SK-N-SH (cell line): ENCODE results near the gene ATAD3B. TPM values are rescaled to one million over a fixed set of nuclear protein-coding genes. Genes with fewer than 3 reads are reported as not detected.

Source experiments
- CTCF ChIA-PET: fragments of 300-600, 350-600 bp; formaldehyde crosslinking; extraction: SDS; loops from one replicate; lab custom pipeline; 2021; lab: Yijun Ruan, JAX
- POLR2A ChIA-PET: fragments of 350-600 bp; sonication (Branson Sonifier 250); formaldehyde crosslinking; extraction: SDS; loops from one replicate; lab custom pipeline; 2020; ENCODE audit warnings: antibody characterized with exemption, inconsistent platforms; lab: Yijun Ruan, JAX
- DNase-seq: peaks from one replicate; pipeline ENCODE4 v3.0.0; 2012
- H2AFZ ChIP-seq: fragments of 200-600 bp; sonication (generic); 2 replicates; pipeline ENCODE4 v1.8.1; 2016; ENCODE audit warnings: antibody characterized with exemption, mild to moderate bottlenecking, low read depth
- H3F3A ChIP-seq: fragments of 200-600 bp; sonication (generic); replicated peaks from 2 replicates; pipeline ENCODE3; 2016; ENCODE audit warnings: antibody characterized with exemption, mild to moderate bottlenecking; ENCODE audit not compliant: insufficient read depth
- H3K27ac ChIP-seq, 2 experiments: fragments of 200-500 bp in 1 of 2; fragments of 200-600 bp in 1 of 2; sonication (Bioruptor generic) in 1 of 2; sonication (generic), shearing (Covaris generic) in 1 of 2; 2 replicates each; pipeline versions ENCODE4 v1.5.1 to v1.6.1; 2014 to 2016; ENCODE audit warnings: low read depth in 2 of 2, inconsistent platforms in 1 of 2, low read length in 1 of 2, mild to moderate bottlenecking in 1 of 2, mixed read lengths in 1 of 2
- H3K27me3 ChIP-seq: fragments of 200-600 bp; sonication (generic), shearing (Covaris generic); 2 replicates; pipeline ENCODE4 v1.6.1; 2016; ENCODE audit warnings: mixed run types; ENCODE audit not compliant: insufficient read depth
- H3K36me3 ChIP-seq, 2 experiments: fragments of 200-500 bp in 1 of 2; fragments of 200-600 bp in 1 of 2; sonication (Bioruptor generic) in 1 of 2; sonication (generic) in 1 of 2; replicated peaks in 1 of 2; 2 replicates each; pipeline versions ENCODE3 to v1.5.1; 2014 to 2016; ENCODE audit warnings: low read length in 1 of 2, mild to moderate bottlenecking in 1 of 2; ENCODE audit not compliant: insufficient read depth in 2 of 2, control insufficient read depth in 1 of 2
- H3K4me1 ChIP-seq, 2 experiments: fragments of 200-500 bp in 1 of 2; fragments of 200-600 bp in 1 of 2; sonication (Bioruptor generic) in 1 of 2; sonication (generic), shearing (Covaris generic) in 1 of 2; 2 replicates each; pipeline versions ENCODE4 v1.5.1 to v1.6.1; 2014 to 2016; ENCODE audit warnings: low read depth in 1 of 2, low read length in 1 of 2, mixed run types in 1 of 2; ENCODE audit not compliant: insufficient read depth in 2 of 2, control insufficient read depth in 1 of 2
- H3K4me2 ChIP-seq: fragments of 200-600 bp; sonication (generic), shearing (Covaris generic); 2 replicates; pipeline ENCODE4 v1.6.1; 2017; ENCODE audit warnings: mixed run types
- H3K4me3 ChIP-seq, 2 experiments: fragments of 200-500 bp in 1 of 2; fragments of 200-600 bp in 1 of 2; sonication (Bioruptor generic) in 1 of 2; sonication (generic), shearing (Covaris generic) in 1 of 2; 2 replicates each; pipeline versions ENCODE4 v1.5.1 to v1.8.1; 2014 to 2016; ENCODE audit warnings: low read depth in 2 of 2, inconsistent platforms in 1 of 2, low read length in 1 of 2, mild to moderate bottlenecking in 1 of 2, mixed read lengths in 1 of 2, moderate library complexity in 1 of 2
- H3K79me2 ChIP-seq: fragments of 200-600 bp; sonication (generic); 2 replicates; pipeline ENCODE4 v1.8.1; 2017; ENCODE audit warnings: mild to moderate bottlenecking; ENCODE audit not compliant: insufficient read depth
- H3K9ac ChIP-seq: fragments of 200-600 bp; sonication (generic); 2 replicates; pipeline ENCODE4 v1.6.1; 2017; ENCODE audit warnings: mixed run types
- H3K9me2 ChIP-seq: fragments of 200-600 bp; sonication (generic); 2 replicates; pipeline ENCODE4 v1.6.1; 2017; ENCODE audit warnings: mixed run types
- H3K9me3 ChIP-seq: fragments of 200-600 bp; sonication (generic); 2 replicates; pipeline ENCODE4 v1.6.1; 2017; ENCODE audit warnings: mixed run types, mild to moderate bottlenecking, moderate library complexity
- H4K20me1 ChIP-seq: fragments of 200-600 bp; sonication (generic); 2 replicates; pipeline ENCODE4 v1.6.1; 2017; ENCODE audit warnings: mild to moderate bottlenecking, mixed run types; ENCODE audit not compliant: insufficient read depth
- CHD2 ChIP-seq: fragments of 150-350 bp; IDR thresholded peaks from 2 replicates; pipeline ENCODE4 v1.6.1; 2018; ENCODE audit warnings: low read length; ENCODE audit not compliant: partially characterized antibody
- CTCF ChIP-seq: fragments of 200-600 bp; sonication (generic); IDR thresholded peaks from 2 replicates; pipeline ENCODE4 v1.6.1; 2017; ENCODE audit warnings: antibody characterized with exemption, mild to moderate bottlenecking, moderate library complexity
- ELF1 ChIP-seq: IDR thresholded peaks from 2 replicates; pipeline ENCODE4 v1.4.0; 2012
- EP300 ChIP-seq, 2 experiments: IDR thresholded peaks; 2 replicates each; pipeline versions ENCODE4 v1.4.0 to v1.6.1; 2012; ENCODE audit warnings: borderline replicate concordance in 1 of 2, low read depth in 1 of 2, low read length in 1 of 2
- FOSL2 ChIP-seq: IDR thresholded peaks from 2 replicates; pipeline ENCODE4 v1.4.0; 2012; ENCODE audit warnings: low read depth, mild to moderate bottlenecking, moderate library complexity, borderline replicate concordance
- FOXJ3 ChIP-seq: sonication (generic); formaldehyde crosslinking; IDR thresholded peaks from 2 replicates; pipeline ENCODE4 v1.5.1; 2020; ENCODE audit warnings: mild to moderate bottlenecking, missing genetic modification reagents
- GABPA ChIP-seq: IDR thresholded peaks from 2 replicates; pipeline ENCODE4 v1.4.0; 2012; ENCODE audit warnings: low read depth, mild to moderate bottlenecking
- MEF2A ChIP-seq: IDR thresholded peaks from 2 replicates; pipeline ENCODE4 v1.4.0; 2012; ENCODE audit warnings: low read depth, borderline replicate concordance
- MXI1 ChIP-seq: IDR thresholded peaks from 2 replicates; pipeline ENCODE4 v1.6.1; 2012; ENCODE audit warnings: mild to moderate bottlenecking, low read depth, low read length, improper control_type of control experiment
- NRF1 ChIP-seq: IDR thresholded peaks from 2 replicates; pipeline ENCODE4 v1.6.1; 2012; ENCODE audit warnings: low read depth, mild to moderate bottlenecking, low read length
- PBX3 ChIP-seq: IDR thresholded peaks from 2 replicates; pipeline ENCODE4; 2012
- RFX5 ChIP-seq: IDR thresholded peaks from 2 replicates; pipeline ENCODE4 v1.6.1; 2012; ENCODE audit warnings: mild to moderate bottlenecking, improper control_type of control experiment, low read length
- SIN3A ChIP-seq: IDR thresholded peaks from 2 replicates; pipeline ENCODE4 v1.6.1; 2012; ENCODE audit warnings: low read depth, mild to moderate bottlenecking, low read length, moderate library complexity, borderline replicate concordance
- SMC3 ChIP-seq: IDR thresholded peaks from 2 replicates; pipeline ENCODE4 v1.6.1; 2012; ENCODE audit warnings: low read depth, low read length, improper control_type of control experiment
- TAF1 ChIP-seq: IDR thresholded peaks from 2 replicates; pipeline ENCODE4 v1.6.1; 2012; ENCODE audit warnings: low read depth, mild to moderate bottlenecking, low read length, moderate library complexity, borderline replicate concordance
- TCF12 ChIP-seq: IDR thresholded peaks from 2 replicates; pipeline ENCODE4 v1.4.0; 2012
- TEAD4 ChIP-seq: IDR thresholded peaks from 2 replicates; pipeline ENCODE4 v1.4.0; 2012; ENCODE audit warnings: mild to moderate bottlenecking, borderline replicate concordance; ENCODE audit not compliant: insufficient read depth
- YY1 ChIP-seq: IDR thresholded peaks from 2 replicates; pipeline ENCODE4 v1.4.0; 2012; ENCODE audit warnings: low read depth, mild to moderate bottlenecking
- WGBS: methylation state at CpG from one replicate; pipeline ENCODE4 v1.1.6; 2017; ENCODE audit warnings: low lambda C conversion rate; 5-methylcytosine and 5-hydroxymethylcytosine counted together
- polyA plus RNA-seq, 3 experiments: library from polyadenylated mRNA; depleted of rRNA; stranded (reverse); fragments of >200 nt; gene quantifications; 2 replicates each; pipeline ENCODE4 v1.2.3, GENCODE V29; 2012

ATAD3B gene
- polyA plus RNA-seq, 1 of the 3 experiments (the other 2 are of a cell fraction): 71.6 TPM

DNA sequence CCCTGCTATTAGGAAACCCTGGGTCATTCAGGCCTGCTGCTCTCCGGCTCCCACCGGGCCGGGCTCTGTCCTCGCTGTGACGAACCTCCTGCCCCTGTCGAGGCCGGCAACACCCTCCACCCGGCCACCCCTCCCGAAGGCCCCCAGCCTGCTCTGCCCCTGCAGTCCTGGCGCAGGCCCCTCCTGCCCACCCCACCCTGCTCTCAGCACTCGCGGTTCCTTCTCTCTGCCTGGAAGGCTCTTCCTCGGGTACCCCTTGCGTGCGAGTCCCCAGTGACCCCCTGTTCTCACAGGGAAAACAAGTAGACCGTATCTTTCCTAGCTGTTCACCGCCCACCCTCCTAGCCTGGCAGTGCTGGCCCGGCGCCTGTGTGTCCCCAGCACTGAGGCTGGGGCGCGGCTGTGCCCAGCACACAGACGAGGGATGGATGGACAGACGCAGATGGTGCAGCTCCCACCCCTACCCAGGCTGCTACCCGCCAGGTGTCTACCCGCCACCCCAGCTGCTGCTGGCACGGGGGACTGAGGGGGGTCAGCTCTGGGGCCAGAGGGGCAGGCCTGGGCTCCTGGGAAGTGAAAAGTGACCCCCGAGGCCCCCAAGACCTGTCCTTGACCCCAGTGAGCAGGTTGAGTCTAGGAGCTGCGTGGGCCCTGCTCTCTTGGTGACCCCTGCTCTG, 39.2 kb upstream of the ATAD3B start:
- H3K9ac ChIP-seq: no peak overlapping the region
- peaks cover 3% of the 10 kb centered on the region for H3F3A ChIP-seq
- TF ChIP-seq TAF1 (no peak), GABPA (no peak), NRF1 (no peak), ELF1 (no peak), RFX5 (no peak), SIN3A (no peak), MXI1 (no peak), YY1 (no peak), SMC3 (no peak), TCF12 (no peak)
- WGBS: 86% methylated on average over 15 of the region's 28 CpGs
- H3K4me2 ChIP-seq: no peak overlapping the region
- no peaks in the 10 kb centered on the region for H3K79me2 ChIP-seq
- H3K9me2 ChIP-seq: no peaks in the 10 kb centered on the region
- DNase-seq: peak; percentile 43
- peaks cover 0 to 28% of the 10 kb centered on the region in 2 experiments; a peak in 1 of 4 replicates for H3K4me1 ChIP-seq
- H3K27ac ChIP-seq: no peak overlapping the region; a peak in 1 of 4 replicates
- H4K20me1 ChIP-seq: no peaks in the 10 kb centered on the region
- no peak overlapping the region for H2AFZ ChIP-seq
- no peaks in the 10 kb centered on the region for H3K9me3 ChIP-seq
- H3K27me3 ChIP-seq: no peaks in the 10 kb centered on the region
- ChIA-PET CTCF (interaction anchor here (2.1 kb wide), 1 partner anchor 8 kb away, joined by 6 read pairs; no protein-coding TSS in a partner anchor), POLR2A (interaction anchor here (1.1 kb wide), 1 partner anchor 25 kb away, joined by 3 read pairs; no protein-coding TSS in a partner anchor)
- H3K36me3 ChIP-seq: no peaks in the 10 kb centered on the region
- no peak overlapping the region for H3K4me3 ChIP-seq

DNA sequence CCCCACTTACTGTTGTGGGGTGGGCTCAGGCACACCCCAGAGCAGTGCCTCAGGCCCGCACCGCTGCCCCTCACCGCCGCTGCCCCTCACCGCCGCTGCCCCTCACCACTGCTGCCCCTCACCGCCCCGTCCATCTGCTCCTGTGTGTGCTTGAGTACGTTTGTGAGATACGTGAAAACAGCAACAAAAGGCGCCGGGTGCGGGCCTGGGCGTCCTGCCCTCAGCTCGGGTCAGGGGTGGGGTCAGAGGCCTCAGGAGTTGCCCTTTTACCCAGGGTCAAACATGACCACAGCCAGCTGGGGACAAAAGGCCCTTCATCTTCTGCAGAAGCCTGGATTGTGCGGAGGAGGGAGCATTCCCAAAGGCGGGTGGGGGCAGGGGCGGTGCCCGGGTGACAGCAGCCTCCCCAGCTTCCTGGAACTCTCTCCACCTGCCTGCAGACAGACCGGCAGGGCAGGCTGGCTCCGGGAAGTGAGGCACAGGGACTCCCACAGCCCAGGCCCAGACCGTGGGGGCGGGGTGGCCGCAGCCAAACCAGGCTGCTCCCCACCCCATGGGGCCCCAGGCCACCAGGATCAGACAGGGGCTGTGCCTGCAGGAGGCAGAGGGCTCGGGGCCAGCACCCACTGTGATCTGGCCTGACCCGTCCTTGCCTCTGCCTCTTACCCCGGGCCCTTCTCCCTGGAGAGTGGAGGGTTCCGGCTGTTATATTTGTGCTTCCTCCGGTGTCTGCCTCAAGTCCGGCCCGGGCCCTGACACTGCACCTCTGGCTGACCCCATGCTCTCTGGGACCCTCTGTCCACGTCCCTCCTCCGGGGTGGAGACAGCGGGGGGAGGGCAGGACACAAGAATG, 38.4 kb upstream of the ATAD3B start:
- ChIA-PET POLR2A (interaction anchor here (0.6 to 1.3 kb wide), 3 partner anchors 26 to 54 kb away, joined by 3 read pairs; partner anchors contain the start of gene MRPL20), CTCF (no interaction called here)
- no peaks in the 10 kb centered on the region for H3K9me2 ChIP-seq
- peaks cover 0 to 28% of the 10 kb centered on the region in 2 experiments; a peak in 1 of 4 replicates for H3K4me1 ChIP-seq
- H3K9me3 ChIP-seq: no peaks in the 10 kb centered on the region
- H3K27ac ChIP-seq: no peak overlapping the region; a peak in 1 of 4 replicates
- H4K20me1 ChIP-seq: no peaks in the 10 kb centered on the region
- WGBS: 95% methylated on average over 21 of the region's 34 CpGs
- H3K4me2 ChIP-seq: no peak overlapping the region
- H3K9ac ChIP-seq: no peak overlapping the region
- H3K27me3 ChIP-seq: no peaks in the 10 kb centered on the region
- no peaks in the 10 kb centered on the region for H3K36me3 ChIP-seq
- H3F3A ChIP-seq: peaks cover 3% of the 10 kb centered on the region
- H2AFZ ChIP-seq: no peak overlapping the region
- H3K79me2 ChIP-seq: no peaks in the 10 kb centered on the region
- peak; percentile 39 for DNase-seq
- TF ChIP-seq EP300 (IDR thresholded peaks at IDR 0.05; ENCODE audit: borderline replicate concordance in 1 of 2, low read depth in 1 of 2, low read length in 1 of 2) (no peak), FOSL2 (no peak), TEAD4 (no peak), PBX3 (no peak), TCF12 (no peak), YY1 (no peak), FOXJ3 (CRISPR knock-in tag) (no peak), CHD2 (no peak), MEF2A (no peak), CTCF (no peak)
- H3K4me3 ChIP-seq: no peak overlapping the region
